H1 (cell line): ENCODE results near the gene PPP1R9A. TPM values are rescaled to one million over a fixed set of nuclear protein-coding genes. Genes with fewer than 3 reads are reported as not detected.

ENCODE experiments used
- CTCF ChIA-PET: fragments of 300-600 bp; sonication (Branson Sonifier 250); formaldehyde crosslinking; loops from one replicate; lab custom pipeline; 2021; ENCODE audit not compliant: partially characterized antibody; lab: Charles Lee
- POLR2A ChIA-PET: fragments of 300-600 bp; sonication (Branson Sonifier 250); formaldehyde crosslinking; loops from one replicate; lab custom pipeline; 2021; ENCODE audit warnings: inconsistent platforms; ENCODE audit not compliant: partially characterized antibody; lab: Charles Lee
- DNase-seq, 2 experiments: peaks; one replicate each; pipeline versions ENCODE4 v3.0.0 to v3.0.0-alpha.2; 2010 to 2022; ENCODE audit warnings: low spot score in 2 of 2, low read depth in 1 of 2, mixed read lengths in 1 of 2
- FAIRE-seq: peaks from 2 replicates; lab custom pipeline; 2011; peaks lifted over from hg19 to GRCh38; lab: Jason Lieb, UNC
- H2AFZ ChIP-seq: 2 replicates; pipeline ENCODE4 v1.8.1; 2012; ENCODE audit warnings: low read length, inconsistent platforms
- H2AK5ac ChIP-seq: 2 replicates; pipeline ENCODE4 v1.6.1; 2013; ENCODE audit warnings: low read depth, low read length
- H2BK120ac ChIP-seq: replicated peaks from 2 replicates; pipeline ENCODE3; 2013; ENCODE audit warnings: low read depth, low read length, inconsistent platforms
- H2BK12ac ChIP-seq: 2 replicates; pipeline ENCODE4 v1.6.1; 2013; ENCODE audit warnings: low read depth, low read length
- H2BK15ac ChIP-seq: 2 replicates; pipeline ENCODE4 v1.6.1; 2013; ENCODE audit warnings: low read length
- H2BK20ac ChIP-seq: 2 replicates; pipeline ENCODE4 v1.6.1; 2013; ENCODE audit warnings: low read length
- H2BK5ac ChIP-seq: 2 replicates; pipeline ENCODE4 v1.6.1; 2013; ENCODE audit warnings: low read depth, low read length
- H3K14ac ChIP-seq: 2 replicates; pipeline ENCODE4 v1.6.1; 2013; ENCODE audit warnings: inconsistent platforms; ENCODE audit not compliant: insufficient read length
- H3K18ac ChIP-seq: 2 replicates; pipeline ENCODE4 v1.6.1; 2013; ENCODE audit warnings: low read length; ENCODE audit errors: extremely low read depth
- H3K23ac ChIP-seq: 2 replicates; pipeline ENCODE4 v1.6.1; 2013; ENCODE audit warnings: inconsistent platforms; ENCODE audit not compliant: insufficient read length
- H3K23me2 ChIP-seq: 2 replicates; pipeline ENCODE4 v1.6.1; 2013; ENCODE audit warnings: low read depth, low read length
- H3K27ac ChIP-seq: 2 replicates; pipeline ENCODE4 v1.6.1; 2011; ENCODE audit warnings: low read depth, low read length, inconsistent platforms
- H3K27me3 ChIP-seq, 4 experiments: replicated peaks in 1 of 4; 1 replicate in 1 of 4; 2 replicates in 3 of 4; pipeline versions ENCODE4 v1.6.1 to v1.8.1; 2011 to 2013; ENCODE audit warnings: low read length in 3 of 4, mild to moderate bottlenecking in 3 of 4, inconsistent platforms in 2 of 4, mixed read lengths in 2 of 4, moderate library complexity in 1 of 4; ENCODE audit not compliant: control insufficient read depth in 3 of 4, insufficient read depth in 3 of 4; ENCODE audit errors: extremely low read depth in 1 of 4
- H3K36me3 ChIP-seq, 4 experiments: 2 replicates each; pipeline versions ENCODE4 v1.6.1 to v1.8.1; 2011 to 2013; ENCODE audit warnings: mild to moderate bottlenecking in 4 of 4, low read length in 3 of 4, moderate library complexity in 2 of 4, control low read depth in 1 of 4, inconsistent platforms in 1 of 4; ENCODE audit not compliant: insufficient read depth in 4 of 4, control insufficient read depth in 2 of 4
- H3K4ac ChIP-seq: replicated peaks from 2 replicates; pipeline ENCODE3; 2013; ENCODE audit warnings: low read length, low read depth, mixed read lengths, inconsistent platforms; ENCODE audit not compliant: insufficient read length
- H3K4me1 ChIP-seq, 4 experiments: replicated peaks in 1 of 4; 1 replicate in 1 of 4; 2 replicates in 3 of 4; pipeline versions ENCODE4 v1.6.1 to v1.8.1; 2011 to 2013; ENCODE audit warnings: low read length in 3 of 4, inconsistent platforms in 2 of 4, mixed read lengths in 1 of 4; ENCODE audit not compliant: insufficient read depth in 4 of 4, control insufficient read depth in 3 of 4
- H3K4me2 ChIP-seq, 2 experiments: 2 replicates each; pipeline versions ENCODE4 v1.6.1 to v1.8.1; 2011 to 2013; ENCODE audit warnings: low read depth in 2 of 2, low read length in 2 of 2, control low read depth in 1 of 2, inconsistent platforms in 1 of 2, mild to moderate bottlenecking in 1 of 2; ENCODE audit not compliant: insufficient read depth in 1 of 2
- H3K4me3 ChIP-seq, 4 experiments: fragments of 200-600, 300-600 bp in 1 of 4; sonication (generic), shearing (Covaris generic), sonication (Bioruptor Twin) in 1 of 4; 2 replicates each; pipeline versions ENCODE4 v1.5.1 to v1.8.1; 2011 to 2016; ENCODE audit warnings: low read length in 4 of 4, low read depth in 3 of 4, control low read depth in 2 of 4, inconsistent platforms in 2 of 4, mild to moderate bottlenecking in 2 of 4, mixed read lengths in 1 of 4, moderate library complexity in 1 of 4; ENCODE audit not compliant: insufficient read depth in 2 of 4; ENCODE audit errors: extremely low read depth in 1 of 4
- H3K56ac ChIP-seq: replicated peaks from 2 replicates; pipeline ENCODE3; 2013; ENCODE audit warnings: low read depth, mild to moderate bottlenecking, mixed read lengths, low read length, inconsistent platforms; ENCODE audit not compliant: insufficient read length
- H3K79me1 ChIP-seq: 2 replicates; pipeline ENCODE4 v1.6.1; 2013; ENCODE audit warnings: low read depth, low read length, control low read depth
- H3K79me2 ChIP-seq, 2 experiments: 2 replicates each; pipeline versions ENCODE4 v1.6.1 to v1.8.1; 2012 to 2013; ENCODE audit warnings: low read length in 2 of 2, mild to moderate bottlenecking in 2 of 2, inconsistent platforms in 1 of 2; ENCODE audit not compliant: insufficient read depth in 2 of 2, control insufficient read depth in 1 of 2
- H3K9ac ChIP-seq, 4 experiments: replicated peaks in 1 of 4; 1 replicate in 1 of 4; 2 replicates in 3 of 4; pipeline versions ENCODE4 v1.6.1 to v1.8.1; 2011 to 2013; ENCODE audit warnings: low read depth in 3 of 4, low read length in 3 of 4, control low read depth in 2 of 4, mild to moderate bottlenecking in 2 of 4, moderate library complexity in 2 of 4, inconsistent platforms in 1 of 4; ENCODE audit errors: extremely low read depth in 1 of 4
- H3K9me3 ChIP-seq, 2 experiments: 2 replicates each; pipeline versions ENCODE4 v1.6.1 to v1.8.1; 2012 to 2013; ENCODE audit warnings: mild to moderate bottlenecking in 2 of 2, moderate library complexity in 2 of 2, control low read depth in 1 of 2, inconsistent platforms in 1 of 2, low read depth in 1 of 2, low read length in 1 of 2, mixed read lengths in 1 of 2; ENCODE audit not compliant: insufficient read depth in 2 of 2
- H4K20me1 ChIP-seq, 2 experiments: replicated peaks in 1 of 2; 2 replicates each; pipeline versions ENCODE3 to v1.8.1; 2011 to 2013; ENCODE audit warnings: inconsistent platforms in 2 of 2, low read length in 2 of 2, mild to moderate bottlenecking in 1 of 2; ENCODE audit not compliant: insufficient read depth in 2 of 2, control insufficient read depth in 1 of 2
- H4K5ac ChIP-seq: 2 replicates; pipeline ENCODE4 v1.6.1; 2013; ENCODE audit warnings: low read length, low read depth, mixed read lengths, inconsistent platforms; ENCODE audit not compliant: insufficient read length
- H4K8ac ChIP-seq: 2 replicates; pipeline ENCODE4 v1.8.0; 2013; ENCODE audit warnings: mild to moderate bottlenecking, moderate library complexity, low read length, inconsistent platforms; ENCODE audit not compliant: insufficient read depth; ENCODE audit errors: extremely low read depth
- H4K91ac ChIP-seq: replicated peaks from 2 replicates; pipeline ENCODE3; 2013; ENCODE audit warnings: low read length, mixed read lengths, inconsistent platforms; ENCODE audit not compliant: insufficient read length
- BRCA1 ChIP-seq: IDR thresholded peaks from 2 replicates; pipeline ENCODE4 v1.6.1; 2012; ENCODE audit warnings: low read depth, low read length, improper control_type of control experiment
- CREB1 ChIP-seq: IDR thresholded peaks from 2 replicates; pipeline ENCODE4 v1.6.1; 2012; ENCODE audit warnings: inconsistent platforms
- POU5F1 ChIP-seq: IDR thresholded peaks from 2 replicates; pipeline ENCODE4 v1.6.1; 2011; ENCODE audit warnings: low read depth, mild to moderate bottlenecking, low read length, moderate library complexity
- TCF12 ChIP-seq: IDR thresholded peaks from 2 replicates; pipeline ENCODE4 v1.6.1; 2011; ENCODE audit warnings: low read depth, mild to moderate bottlenecking, low read length
- polyA plus RNA-seq, 7 experiments: library from polyadenylated mRNA; depleted of rRNA in 3 of 7; stranded (reverse) in 5 of 7; unstranded in 2 of 7; fragments of >200 nt in 5 of 7; fragments of 200-250 nt in 2 of 7; gene quantifications; 1 replicate in 5 of 7; 2 replicates in 1 of 7; 4 replicates in 1 of 7; pipeline versions ENCODE4 v1.2.1 to v1.2.3, GENCODE V29; 2011 to 2013; ENCODE audit warnings: missing spikeins in 2 of 7, mixed read lengths in 2 of 7
- total RNA-seq: library from RNA; stranded (reverse); fragmentation: NEBNext Ultra II Directional; extraction: Animal tissue kit (Norgen Biotek cat#: 25700); gene quantifications from 2 replicates; pipeline ENCODE4 v1.2.1, GENCODE V29; 2021

PPP1R9A gene
- total and polyA plus RNA-seq, 2 of the 8 experiments (the other 6 are each of a cell fraction or from before 2014, with no cell fraction given): 3.0 to 20.3 TPM

- H3K9ac ChIP-seq: no peak overlapping the region
- H3K36me3 ChIP-seq: peaks cover 0 to 5% (median under 1%) of the 10 kb centered on the region in 4 experiments; a peak in 3 of 8 replicates
- no peak overlapping the region for H3K23ac ChIP-seq
- ChIA-PET POLR2A (no interaction called here), CTCF (interaction anchor here (1.1 to 1.5 kb wide), 4 partner anchors 9 to 1007 kb away, joined by 3 to 4 read pairs (median 3); no protein-coding TSS in a partner anchor)
- no peak overlapping the region for H4K91ac ChIP-seq
- H2AFZ ChIP-seq: no peak overlapping the region
- no peak overlapping the region for H3K27ac ChIP-seq
- H2BK15ac ChIP-seq: no peak overlapping the region
- H3K4ac ChIP-seq: no peak overlapping the region
- H3K79me1 ChIP-seq: no peaks in the 10 kb centered on the region
- no peak overlapping the region for H2BK20ac ChIP-seq
- no peak overlapping the region for H2AK5ac ChIP-seq
- DNase-seq (no peak), FAIRE-seq (no peak)
- no peak overlapping the region for H3K14ac ChIP-seq
- H3K27me3 ChIP-seq: no peaks in the 10 kb centered on the region
- H3K18ac ChIP-seq: no peak overlapping the region
- H2BK120ac ChIP-seq: no peak overlapping the region
- no peak overlapping the region for H4K8ac ChIP-seq
- H3K79me2 ChIP-seq: no peaks in the 10 kb centered on the region
- H3K56ac ChIP-seq: no peak overlapping the region
- no peak overlapping the region for H3K4me3 ChIP-seq
- H3K4me2 ChIP-seq: no peak overlapping the region
- H3K23me2 ChIP-seq: no peaks in the 10 kb centered on the region
- H3K9me3 ChIP-seq: no peaks in the 10 kb centered on the region
- no peaks in the 10 kb centered on the region for H4K20me1 ChIP-seq
- no peak overlapping the region for H2BK5ac ChIP-seq
- H3K4me1 ChIP-seq: no peaks in the 10 kb centered on the region
- no peak overlapping the region for H4K5ac ChIP-seq
- H2BK12ac ChIP-seq: no peak overlapping the region
- TF ChIP-seq TCF12 (no peak), POU5F1 (no peak), BRCA1 (no peak), CREB1 (no peak)
Measured at GRCh38 chr7:95295397-95295796, 388.0 kb downstream of the PPP1R9A start.
